Panc1 (cell line): ENCODE measurements around the gene LHFPL4. TPM values are rescaled to one million over a fixed set of nuclear protein-coding genes. Genes with fewer than 3 reads are reported as not detected.

Source experiments
- ATAC-seq: fragments of 200-7000 bp; cut with Tn5 transposase; 2 replicates; pipeline ENCODE4 v1.9.1; 2020; ENCODE audit warnings: mild to moderate bottlenecking, moderate library complexity
- BruUV-seq: library from RNA; stranded (reverse); fragments of 400-500 nt; replicated peaks from 2 replicates; lab custom pipeline; 2021; lab: Mats Ljungman, UMichigan
- CTCF ChIA-PET: fragments of 300-600 bp; sonication (Branson Sonifier 250); formaldehyde crosslinking; loops from one replicate; lab custom pipeline; 2022; ENCODE audit warnings: antibody characterized with exemption; lab: Charles Lee
- POLR2A ChIA-PET: fragments of 300-600 bp; sonication (Branson Sonifier 250); formaldehyde crosslinking; loops from one replicate; lab custom pipeline; 2022; ENCODE audit warnings: antibody characterized with exemption; lab: Charles Lee
- DNase-seq: peaks from one replicate; pipeline ENCODE4 v3.0.0-alpha.2; 2010; ENCODE audit warnings: low read depth, low spot score
- H3K27ac ChIP-seq: 2 replicates; pipeline ENCODE4 v1.5.1; 2011; ENCODE audit warnings: mild to moderate bottlenecking, low read length, inconsistent platforms
- H3K27me3 ChIP-seq: fragments of 200-500 bp; sonication (Bioruptor generic); 2 replicates; pipeline ENCODE4 v1.6.0; 2014; ENCODE audit warnings: low read length, inconsistent platforms; ENCODE audit not compliant: control insufficient read depth, insufficient read depth
- H3K36me3 ChIP-seq: fragments of 200-500 bp; sonication (Bioruptor generic); 2 replicates; pipeline ENCODE4 v1.5.1; 2014; ENCODE audit warnings: inconsistent platforms, mild to moderate bottlenecking, low read length, moderate library complexity; ENCODE audit not compliant: control insufficient read depth, insufficient read depth
- H3K4me1 ChIP-seq: 2 replicates; pipeline ENCODE4 v1.5.1; 2011; ENCODE audit warnings: inconsistent platforms, mild to moderate bottlenecking, low read length, moderate library complexity; ENCODE audit not compliant: control insufficient read depth, insufficient read depth
- H3K4me3 ChIP-seq, 2 experiments: 2 replicates each; pipeline ENCODE4 v1.5.1; 2011 to 2012; ENCODE audit warnings: low read depth in 2 of 2, low read length in 2 of 2, mild to moderate bottlenecking in 2 of 2, inconsistent platforms in 1 of 2, moderate library complexity in 1 of 2
- H3K9me3 ChIP-seq: fragments of 200-500 bp; sonication (Bioruptor generic); 2 replicates; pipeline ENCODE4 v1.5.1; 2014; ENCODE audit warnings: low read depth, mild to moderate bottlenecking, inconsistent platforms, low read length, moderate library complexity; ENCODE audit not compliant: control insufficient read depth, insufficient read depth
- CTCF ChIP-seq: fragments of 450-650 bp; IDR thresholded peaks from 2 replicates; pipeline ENCODE4 v1.5.1; 2017; ENCODE audit warnings: mild to moderate bottlenecking
- POLR2AphosphoS5 ChIP-seq: IDR thresholded peaks from 2 replicates; pipeline ENCODE4 v1.6.1; 2012; ENCODE audit warnings: mild to moderate bottlenecking, low read depth, low read length, moderate library complexity
- REST ChIP-seq, 2 experiments: IDR thresholded peaks; 2 replicates each; pipeline ENCODE4 v1.6.1; 2011 to 2012; ENCODE audit warnings: low read depth in 2 of 2, control low read depth in 1 of 2, low read length in 1 of 2, mild to moderate bottlenecking in 1 of 2, moderate library complexity in 1 of 2; ENCODE audit not compliant: insufficient read depth in 1 of 2
- SIN3A ChIP-seq: IDR thresholded peaks from 2 replicates; pipeline ENCODE4 v1.6.1; 2012; ENCODE audit warnings: low read depth, mild to moderate bottlenecking, low read length, moderate library complexity, borderline replicate concordance; ENCODE audit not compliant: insufficient read depth
- TCF7L2 ChIP-seq: IDR thresholded peaks from 2 replicates; pipeline ENCODE4 v1.6.1; 2011; ENCODE audit warnings: mild to moderate bottlenecking, low read depth, low read length, inconsistent platforms
- in situ Hi-C: cut with HindIII; loops from 2 replicates; pipeline ENCODE4 v1.10.0; 2016; ENCODE audit warnings: low sequenced_read_pairs, low pct_unique_long_range_greater_than_20kb
- intact Hi-C: fragments of 100-400 bp; cut with micrococcal nuclease; formaldehyde crosslinking; loops from one replicate; pipeline ENCODE4 v1.10.0; 2022; ENCODE audit not compliant: unreplicated experiment
- total RNA-seq: library from RNA; stranded (reverse); gene quantifications from one replicate; pipeline ENCODE4 v1.2.1, GENCODE V29; 2021; ENCODE audit not compliant: unreplicated experiment

LHFPL4 gene
- total RNA-seq, 1 experiment from 2014 or later: not detected

GRCh38 chr3:9582332-9582731 is 28.7 kb upstream of the LHFPL4 start:
- DNase-seq: no peak
- Histone ChIP-seq H3K27ac (no peak overlapping the region), H3K9me3 (no peaks in the 10 kb centered on the region), H3K36me3 (no peaks in the 10 kb centered on the region), H3K27me3 (no peaks in the 10 kb centered on the region), H3K4me1 (no peaks in the 10 kb centered on the region), H3K4me3 (no peak overlapping the region)
- intact Hi-C loops (no loop called here), in situ Hi-C loops (no loop called here)
- ChIA-PET CTCF (no interaction called here), POLR2A (no interaction called here)
- BruUV-seq: no TSS peak
- no peak for TF ChIP-seq CTCF
- TF ChIP-seq POLR2AphosphoS5: no peak
- ATAC-seq: no peak

GRCh38 chr3:9581742-9582141 is 28.1 kb upstream of the LHFPL4 start:
- Histone ChIP-seq H3K36me3 (no peaks in the 10 kb centered on the region), H3K4me1 (no peaks in the 10 kb centered on the region), H3K4me3 (no peak overlapping the region), H3K9me3 (no peaks in the 10 kb centered on the region), H3K27me3 (no peaks in the 10 kb centered on the region), H3K27ac (no peak overlapping the region)
- intact Hi-C loops: no loop called here
- CTCF ChIA-PET: no interaction called here
- in situ Hi-C loops: no loop called here
- TF ChIP-seq POLR2AphosphoS5 (no peak), REST (IDR thresholded peaks at IDR 0.05; ENCODE audit: insufficient read depth in 1 of 2, low read depth in 2 of 2, low read length in 1 of 2) (no peak), TCF7L2 (no peak), SIN3A (no peak), CTCF (no peak)
- DNase-seq: no peak
- POLR2A ChIA-PET: no interaction called here
- ATAC-seq: no peak
- BruUV-seq: no TSS peak
